HG03342 (cell line): ENCODE results near the gene CLCN6.

Experiments
- ATAC-seq: cut with Tn5 transposase; IDR thresholded peaks from one replicate; pipeline ENCODE4 v1.9.1; 2021; ENCODE audit warnings: mild to moderate bottlenecking, moderate library complexity; ENCODE audit not compliant: unreplicated experiment

Gene CLCN6

GRCh38 chr1:11874624-11875023 is 68.6 kb downstream of the CLCN6 start:
- no peak for ATAC-seq

GRCh38 chr1:11875094-11875493 is 69.1 kb downstream of the CLCN6 start:
- no peak for ATAC-seq

GRCh38 chr1:11877074-11877473 is 71.1 kb downstream of the CLCN6 start:
- no peak for ATAC-seq

- ATAC-seq, result no peak
These were observed 72.3 kb downstream of the CLCN6 start for GRCh38 chr1:11878081-11878890.

GRCh38 chr1:11878891-11879190 is 72.8 kb downstream of the CLCN6 start:
- ATAC-seq, result no peak

GRCh38 chr1:11879311-11880180 is 73.6 kb downstream of the CLCN6 start:
- ATAC-seq, result no peak

- ATAC-seq, result no peak
These were observed 74.2 kb downstream of the CLCN6 start for GRCh38 chr1:11880181-11880575.

GRCh38 chr1:11880911-11881748 is 75.1 kb downstream of the CLCN6 start:
- no peak for ATAC-seq

GRCh38 chr1:11881749-11882441 is 75.9 kb downstream of the CLCN6 start:
- no peak for ATAC-seq

GRCh38 chr1:11882814-11883538 is 77.0 kb downstream of the CLCN6 start:
- no peak for ATAC-seq

GRCh38 chr1:11885916-11886315 is 79.9 kb downstream of the CLCN6 start:
- no peak for ATAC-seq

- no peak for ATAC-seq
These were observed 81.1 kb downstream of the CLCN6 start for GRCh38 chr1:11886986-11887665.

GRCh38 chr1:11887666-11888007 is 81.6 kb downstream of the CLCN6 start:
- no peak for ATAC-seq

- no peak for ATAC-seq
These were observed 82.3 kb downstream of the CLCN6 start for GRCh38 chr1:11888206-11888876.

GRCh38 chr1:11888877-11889208 is 82.9 kb downstream of the CLCN6 start:
- no peak for ATAC-seq

- ATAC-seq, result no peak
These were observed 85.6 kb downstream of the CLCN6 start for GRCh38 chr1:11891433-11892186.
